GM12873 (cell line): ENCODE results near the gene PSMD11.

ENCODE experiments used
- TF ChIP-seq, protein P1 (sequence below): IDR thresholded peaks from 2 replicates; pipeline ENCODE4 v1.5.1; 2012; ENCODE audit warnings: low read depth, mild to moderate bottlenecking, moderate library complexity, low read length, control low read depth; ENCODE audit not compliant: insufficient read depth; ENCODE audit errors: missing control alignments

PSMD11 gene

DNA sequence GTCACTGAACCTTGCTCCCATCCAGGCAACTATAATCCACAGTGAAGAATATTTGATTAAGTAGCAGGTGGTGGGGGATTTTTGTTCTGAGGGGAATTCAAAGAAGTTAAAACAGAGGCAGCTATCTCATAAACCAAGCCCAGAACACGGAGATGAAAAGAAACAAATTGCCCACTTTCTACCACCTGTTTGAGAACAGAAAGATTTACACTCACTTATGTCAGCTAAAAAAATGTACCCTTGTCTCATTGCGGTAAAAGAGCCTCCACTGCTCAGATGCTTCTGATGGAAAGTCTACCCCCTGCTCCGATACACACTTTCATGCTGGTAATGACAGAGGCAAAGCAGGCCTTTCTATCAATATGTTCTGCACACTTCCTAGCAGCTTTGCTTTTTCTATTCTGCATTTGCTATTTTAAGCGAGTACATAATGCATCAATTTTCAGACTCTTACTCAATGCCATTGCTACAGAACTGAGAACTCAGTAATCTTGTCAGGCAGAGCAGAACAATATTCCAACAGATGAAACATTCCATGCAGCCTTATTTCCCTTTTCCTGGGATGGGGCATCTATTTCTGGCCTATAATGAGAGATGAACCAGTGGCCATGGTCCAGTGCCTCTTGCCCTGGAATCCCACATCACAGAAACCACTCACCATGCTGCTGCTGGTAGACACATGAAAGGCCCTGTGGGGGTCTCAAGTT, 71.5 kb downstream of the PSMD11 start:
- TF ChIP-seq, protein P1, sequence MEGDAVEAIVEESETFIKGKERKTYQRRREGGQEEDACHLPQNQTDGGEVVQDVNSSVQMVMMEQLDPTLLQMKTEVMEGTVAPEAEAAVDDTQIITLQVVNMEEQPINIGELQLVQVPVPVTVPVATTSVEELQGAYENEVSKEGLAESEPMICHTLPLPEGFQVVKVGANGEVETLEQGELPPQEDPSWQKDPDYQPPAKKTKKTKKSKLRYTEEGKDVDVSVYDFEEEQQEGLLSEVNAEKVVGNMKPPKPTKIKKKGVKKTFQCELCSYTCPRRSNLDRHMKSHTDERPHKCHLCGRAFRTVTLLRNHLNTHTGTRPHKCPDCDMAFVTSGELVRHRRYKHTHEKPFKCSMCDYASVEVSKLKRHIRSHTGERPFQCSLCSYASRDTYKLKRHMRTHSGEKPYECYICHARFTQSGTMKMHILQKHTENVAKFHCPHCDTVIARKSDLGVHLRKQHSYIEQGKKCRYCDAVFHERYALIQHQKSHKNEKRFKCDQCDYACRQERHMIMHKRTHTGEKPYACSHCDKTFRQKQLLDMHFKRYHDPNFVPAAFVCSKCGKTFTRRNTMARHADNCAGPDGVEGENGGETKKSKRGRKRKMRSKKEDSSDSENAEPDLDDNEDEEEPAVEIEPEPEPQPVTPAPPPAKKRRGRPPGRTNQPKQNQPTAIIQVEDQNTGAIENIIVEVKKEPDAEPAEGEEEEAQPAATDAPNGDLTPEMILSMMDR, result no peak

DNA sequence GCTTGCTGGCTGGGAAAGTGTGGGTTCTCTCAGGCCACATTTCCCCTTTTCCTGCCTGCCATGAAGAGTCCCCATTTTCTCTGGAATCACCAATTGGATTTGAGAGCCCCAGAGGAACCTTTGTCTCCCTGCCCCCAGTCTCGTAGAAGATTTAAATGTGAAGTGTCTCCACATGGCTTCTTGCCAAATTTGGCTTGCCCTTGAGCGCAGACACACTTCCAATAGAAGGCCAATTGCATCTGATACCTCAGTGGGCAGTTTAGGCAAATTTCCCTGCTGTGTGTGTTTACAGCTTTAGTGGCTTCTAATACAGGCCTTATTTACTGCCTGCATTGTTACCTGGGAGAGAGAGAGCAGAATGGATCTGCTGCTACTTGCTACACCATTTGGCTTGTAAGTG, 72.1 kb downstream of the PSMD11 start:
- TF ChIP-seq, protein P1, result no peak

DNA sequence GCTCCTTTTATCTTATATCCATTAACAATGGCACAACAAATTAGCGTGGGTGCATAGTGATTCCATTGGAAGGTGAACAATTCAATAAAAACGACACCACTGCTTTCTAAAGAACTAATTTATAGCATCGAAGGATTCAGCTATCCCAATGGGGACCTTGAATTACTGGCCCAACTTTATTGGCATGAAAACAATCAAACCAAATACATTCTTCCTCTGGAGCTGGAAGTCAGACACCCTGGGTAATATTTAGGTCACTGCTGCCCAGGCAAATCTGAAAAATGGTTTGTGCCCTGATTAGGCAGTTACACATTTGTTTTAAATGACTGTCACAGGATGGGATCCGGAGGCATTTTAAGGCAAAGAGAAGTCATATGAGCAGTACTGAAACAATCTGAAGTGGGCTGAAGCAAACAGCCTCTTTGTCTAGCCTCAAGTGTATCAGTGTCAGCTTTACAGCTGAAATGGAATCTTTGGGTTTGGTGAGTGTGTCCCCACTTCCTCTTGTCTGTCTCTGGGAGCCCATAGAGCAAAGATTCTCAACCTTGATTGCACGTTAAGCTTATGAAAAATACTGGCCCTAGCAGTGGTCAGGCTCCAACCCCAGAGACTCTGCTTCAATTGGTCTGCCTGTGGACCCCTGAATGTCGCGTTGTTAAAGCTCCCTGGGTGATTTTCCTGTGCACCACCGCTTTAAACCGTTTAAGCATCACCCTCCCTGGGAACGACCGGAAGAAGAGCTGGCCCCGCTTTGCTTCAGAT, 72.8 kb downstream of the PSMD11 start:
- TF ChIP-seq, protein P1, result no peak

DNA sequence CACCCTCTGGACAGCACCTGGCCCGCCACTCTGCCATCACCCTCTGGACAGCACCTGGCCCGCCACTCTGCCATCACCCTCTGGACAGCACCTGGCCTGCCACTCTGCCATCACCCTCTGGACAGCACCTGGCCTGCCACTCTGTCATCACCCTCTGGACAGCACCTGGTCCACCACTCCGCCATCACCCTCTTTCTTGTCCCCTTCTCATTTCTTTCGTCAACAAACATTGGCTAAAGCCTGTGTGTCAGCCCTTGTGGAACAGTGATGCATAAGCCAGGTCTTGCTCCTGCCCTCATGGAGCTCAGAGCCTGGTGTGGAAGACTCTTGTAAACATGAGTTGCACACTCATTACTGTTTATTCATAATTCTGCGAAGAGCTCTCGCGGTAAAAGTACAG, 73.7 kb downstream of the PSMD11 start:
- TF ChIP-seq, protein P1, result no peak

DNA sequence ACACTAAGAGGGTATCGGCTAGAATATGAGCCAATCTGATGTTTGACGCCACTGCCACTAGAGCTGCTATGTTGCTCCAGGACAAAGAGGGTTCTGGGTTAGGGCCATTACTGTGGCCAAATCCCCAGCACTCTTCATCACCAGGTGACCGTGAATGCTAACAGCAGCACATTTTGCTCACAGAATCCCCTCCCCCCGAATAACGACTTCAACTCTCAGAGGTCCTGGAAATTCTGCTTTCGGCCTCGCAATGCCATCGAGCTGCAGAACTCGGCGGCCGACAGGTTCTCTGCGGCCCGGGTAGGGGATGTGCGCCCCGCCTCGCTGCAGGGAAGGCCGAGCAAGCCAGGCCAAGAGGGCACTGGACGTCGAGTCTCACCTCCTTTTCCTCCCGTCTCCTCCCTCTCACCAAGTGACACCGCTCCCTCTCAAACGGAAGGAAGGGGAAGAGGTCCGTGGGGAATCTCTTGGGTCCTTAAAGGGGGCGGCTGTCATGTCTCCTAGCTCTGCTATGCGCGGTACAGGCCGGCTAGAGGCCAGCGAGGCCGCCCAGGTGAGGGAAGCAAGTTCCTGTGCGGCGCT, 74.4 kb downstream of the PSMD11 start:
- TF ChIP-seq, protein P1, result no peak

DNA sequence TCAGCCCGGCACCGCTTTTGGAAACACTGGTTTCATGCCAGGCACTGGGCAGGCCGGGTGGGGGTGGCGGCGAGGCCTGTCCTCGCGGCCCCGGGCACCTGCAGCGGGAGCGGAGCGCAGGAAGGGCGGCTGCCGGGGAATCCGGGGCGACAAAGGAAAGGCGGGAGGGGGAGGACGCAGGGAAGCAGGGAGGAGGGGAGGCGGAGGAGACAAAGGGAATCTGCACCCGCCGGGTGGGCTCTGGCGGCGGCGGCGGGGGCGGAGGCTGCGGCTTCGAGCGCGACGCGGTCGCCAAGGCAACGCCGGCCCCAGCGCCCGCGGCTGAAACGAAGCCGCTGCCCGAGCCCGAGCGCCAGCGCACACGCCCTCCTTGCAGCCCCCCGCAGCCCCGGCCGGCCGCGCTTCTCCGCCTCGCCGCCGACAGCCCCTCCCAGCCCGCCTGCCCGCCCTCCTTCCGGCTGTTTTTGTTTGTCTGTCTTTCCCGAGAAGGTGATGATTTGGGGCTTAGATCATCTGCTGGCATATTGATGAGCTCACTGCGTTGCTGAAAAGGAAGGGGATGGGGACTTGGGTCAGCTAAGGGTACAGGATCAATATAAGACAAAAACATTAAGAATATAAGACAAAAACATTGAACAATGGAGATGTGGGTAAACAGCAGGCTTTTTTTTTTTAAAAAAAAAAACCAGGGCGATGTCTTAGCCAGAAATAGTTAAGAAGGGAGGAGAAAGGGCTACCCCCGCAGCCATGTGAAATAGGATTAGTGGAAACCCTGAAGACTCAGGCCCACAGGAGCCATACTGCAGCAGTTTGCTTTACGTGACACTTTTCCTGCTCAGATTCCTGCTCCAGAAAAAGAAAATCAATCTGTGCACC, 75.2 kb downstream of the PSMD11 start:
- TF ChIP-seq, protein P1, result no peak
